GM12878 (cell line): Measurements from ENCODE around the gene GINS2. TPM values are rescaled to one million over a fixed set of nuclear protein-coding genes. Genes with fewer than 3 reads are reported as not detected.

Experiments
- ATAC-seq: fragments of 200-7000 bp; cut with Tn5 transposase; 3 replicates; pipeline ENCODE4 v1.9.1; 2020; ENCODE audit warnings: mild to moderate bottlenecking, moderate library complexity
- BruUV-seq: library from RNA; stranded (reverse); fragments of 400-500 nt; replicated peaks from 2 replicates; lab custom pipeline; 2021; lab: Mats Ljungman, UMichigan
- CTCF ChIA-PET: fragments of 300-600 bp; sonication (Branson Sonifier 250); formaldehyde crosslinking; extraction: SDS; loops from one replicate; lab custom pipeline; 2021; ENCODE audit warnings: inconsistent platforms; lab: Yijun Ruan, JAX
- POLR2A ChIA-PET: fragments of 350-600 bp; formaldehyde crosslinking; extraction: SDS; loops from one replicate; lab custom pipeline; 2021; ENCODE audit warnings: inconsistent platforms; lab: Charles Lee
- RAD21 ChIA-PET: fragments of 300-600 bp; sonication (Branson Sonifier 250); formaldehyde crosslinking; loops from one replicate; lab custom pipeline; 2023; ENCODE audit warnings: antibody characterized with exemption; ENCODE audit not compliant: unreplicated experiment; lab: Charles Lee
- SMC1A ChIA-PET: fragments of 300-600 bp; sonication (Branson Sonifier 250); formaldehyde crosslinking; loops from one replicate; lab custom pipeline; 2023; ENCODE audit not compliant: unreplicated experiment, uncharacterized antibody; lab: Charles Lee
- DNase-seq: peaks from one replicate; pipeline ENCODE4 v3.0.0-alpha.2; 2011; ENCODE audit warnings: low read depth, low spot score
- FAIRE-seq: peaks from 3 replicates; lab custom pipeline; 2011; peaks lifted over from hg19 to GRCh38; lab: Jason Lieb, UNC
- H2AFZ ChIP-seq: 2 replicates; pipeline ENCODE4 v1.6.0; 2011; ENCODE audit warnings: low read depth, low read length, control low read depth; ENCODE audit not compliant: control insufficient read depth
- H3K27ac ChIP-seq: 2 replicates; pipeline ENCODE4 v1.5.1; 2011; ENCODE audit warnings: control low read depth; ENCODE audit not compliant: control insufficient read depth, insufficient read depth
- H3K27me3 ChIP-seq, 2 experiments: replicated peaks in 1 of 2; 2 replicates each; pipeline versions ENCODE4 v1.6.0 to v1.6.1; 2011; ENCODE audit warnings: low read length in 1 of 2; ENCODE audit not compliant: control insufficient read depth in 2 of 2, insufficient read depth in 2 of 2
- H3K36me3 ChIP-seq, 2 experiments: 2 replicates each; pipeline ENCODE4 v1.5.1; 2011; ENCODE audit warnings: low read length in 1 of 2; ENCODE audit not compliant: control insufficient read depth in 2 of 2, insufficient read depth in 2 of 2
- H3K4me1 ChIP-seq: 2 replicates; pipeline ENCODE4 v1.6.1; 2011; ENCODE audit warnings: mild to moderate bottlenecking, low read length, moderate library complexity, mixed read lengths; ENCODE audit not compliant: control insufficient read depth, insufficient read depth
- H3K4me2 ChIP-seq: 2 replicates; pipeline ENCODE4 v1.6.0; 2011; ENCODE audit warnings: control low read depth; ENCODE audit not compliant: control insufficient read depth, insufficient read depth
- H3K4me3 ChIP-seq: fragments of 200-600 bp; sonication (generic); 2 replicates; pipeline ENCODE4 v1.5.1; 2016
- H3K79me2 ChIP-seq: 2 replicates; pipeline ENCODE4 v1.6.0; 2011; ENCODE audit warnings: low read length; ENCODE audit not compliant: control insufficient read depth, insufficient read depth
- H3K9ac ChIP-seq: 2 replicates; pipeline ENCODE4 v1.8.0; 2011; ENCODE audit warnings: low read length, control low read depth, mixed read lengths; ENCODE audit not compliant: control insufficient read depth, insufficient read depth
- H3K9me3 ChIP-seq: replicated peaks from 3 replicates; pipeline ENCODE4 v1.5.1; 2011; ENCODE audit warnings: mild to moderate bottlenecking, low read length; ENCODE audit not compliant: control insufficient read depth, insufficient read depth
- H4K20me1 ChIP-seq: 2 replicates; pipeline ENCODE4 v1.6.0; 2011; ENCODE audit not compliant: control insufficient read depth, insufficient read depth
- CTCF ChIP-seq, 3 experiments: IDR thresholded peaks in 2 of 3; conservative IDR thresholded peaks in 1 of 3; 2 replicates each; pipeline ENCODE4 v1.5.1; 2011; ENCODE audit warnings: low read depth in 3 of 3, low read length in 3 of 3, mild to moderate bottlenecking in 3 of 3, control low read depth in 2 of 3, moderate library complexity in 2 of 3, inconsistent platforms in 1 of 3, mixed read lengths in 1 of 3; ENCODE audit not compliant: control insufficient read depth in 2 of 3, insufficient read depth in 1 of 3; ENCODE audit errors: extremely low read depth in 1 of 3
- EGR1 ChIP-seq, 2 experiments: IDR thresholded peaks; 1 replicate in 1 of 2; 2 replicates in 1 of 2; pipeline ENCODE4 v1.6.1; 2011 to 2012; ENCODE audit warnings: low read depth in 2 of 2, low read length in 2 of 2, borderline replicate concordance in 1 of 2, mild to moderate bottlenecking in 1 of 2, moderate library complexity in 1 of 2
- GABPA ChIP-seq: IDR thresholded peaks from 2 replicates; pipeline ENCODE4 v1.6.1; 2014; ENCODE audit warnings: antibody characterized with exemption, low read depth, mild to moderate bottlenecking, inconsistent platforms
- HDGF ChIP-seq: fragments of 450-650 bp; IDR thresholded peaks from 2 replicates; pipeline ENCODE4 v1.6.1; 2016; ENCODE audit warnings: antibody characterized with exemption
- MEF2A ChIP-seq: IDR thresholded peaks from 2 replicates; pipeline ENCODE4 v1.6.1; 2011; ENCODE audit warnings: low read depth, mild to moderate bottlenecking, low read length, moderate library complexity; ENCODE audit not compliant: insufficient read depth
- MYB ChIP-seq: fragments of 150-350 bp; IDR thresholded peaks from 2 replicates; pipeline ENCODE4 v1.6.1; 2014; ENCODE audit warnings: mild to moderate bottlenecking, low read depth, low read length, borderline replicate concordance
- NKRF ChIP-seq: fragments of 450-650 bp; conservative IDR thresholded peaks from 2 replicates; pipeline ENCODE4 v1.6.1; 2017; ENCODE audit warnings: mild to moderate bottlenecking, moderate library complexity
- SMC3 ChIP-seq: IDR thresholded peaks from 2 replicates; pipeline ENCODE4 v1.6.1; 2011; ENCODE audit warnings: low read length, improper control_type of control experiment, borderline replicate concordance
- STAT1 ChIP-seq: fragments of 450-650 bp; conservative IDR thresholded peaks from 2 replicates; pipeline ENCODE4 v1.6.1; 2014; ENCODE audit warnings: antibody characterized with exemption, mild to moderate bottlenecking
- TCF12 ChIP-seq: IDR thresholded peaks from 2 replicates; pipeline ENCODE4 v1.6.1; 2011; ENCODE audit warnings: low read depth, mild to moderate bottlenecking, low read length
- YY1 ChIP-seq: IDR thresholded peaks from 2 replicates; pipeline ENCODE4 v1.6.1; 2011; ENCODE audit warnings: low read depth, mild to moderate bottlenecking, low read length
- ZNF274 ChIP-seq: IDR thresholded peaks from one replicate; pipeline ENCODE4 v1.8.0; 2011; ENCODE audit not compliant: insufficient read length, insufficient read depth
- WGBS: methylation state at CpG from one replicate; pipeline ENCODE4 v1.1.6; 2016; ENCODE audit warnings: low lambda C conversion rate; ENCODE audit not compliant: insufficient replicate concordance, insufficient coverage; ENCODE audit errors: missing lambda C conversion rate; 5-methylcytosine and 5-hydroxymethylcytosine counted together
- in situ Hi-C: fragments of 300-500 bp; cut with MboI; formaldehyde crosslinking; loops from 9 replicates; pipeline ENCODE4 v1.14.3; 2018; ENCODE audit warnings: mixed read lengths
- intact Hi-C: fragments of 100-400 bp; cut with micrococcal nuclease; formaldehyde crosslinking; loops from one replicate; pipeline ENCODE4 v1.14.2; 2022; ENCODE audit not compliant: unreplicated experiment
- polyA plus RNA-seq, 11 experiments: library from polyadenylated mRNA; depleted of rRNA in 4 of 11; unstranded in 6 of 11; stranded (reverse) in 5 of 11; fragments of >200 nt; fragmentation: Nextera tagmentation in 4 of 11; fragmentation: Illumina TruSeq in 1 of 11; extraction: Ambion mirVana in 4 of 11; extraction: Trizol in 1 of 11; gene quantifications; 1 replicate in 1 of 11; 2 replicates in 10 of 11; pipeline versions ENCODE4 v1.2.1 to v1.2.3, GENCODE V29; 2011 to 2016; ENCODE audit warnings: inconsistent platforms in 2 of 11, missing spikeins in 2 of 11, low read depth in 1 of 11
- total RNA-seq, 4 experiments: library from RNA; depleted of rRNA in 3 of 4; stranded (reverse); fragments of >200 nt in 3 of 4; fragmentation: Illumina TruSeq in 1 of 4; extraction: Trizol in 1 of 4; gene quantifications; 2 replicates each; pipeline versions ENCODE4 v1.2.1 to v1.2.3, GENCODE V29; 2013 to 2021
- TF ChIP-seq, protein P1 (sequence below): IDR thresholded peaks from 2 replicates; pipeline ENCODE4 v1.6.1; 2011; ENCODE audit warnings: low read depth, mild to moderate bottlenecking, low read length, moderate library complexity, borderline replicate concordance; ENCODE audit errors: extremely low read depth
- TF ChIP-seq, protein P2 (sequence below): fragments of 450-650 bp; IDR thresholded peaks from 2 replicates; pipeline ENCODE4 v1.6.1; 2018; ENCODE audit warnings: mild to moderate bottlenecking, low read depth, moderate library complexity; ENCODE audit not compliant: partially characterized antibody

GINS2 gene
- total and polyA plus RNA-seq, 10 of the 15 experiments (the other 5 are each of a cell fraction or from before 2014, with no cell fraction given), result 42.7 to 90.8 (median 57.0) TPM

DNA sequence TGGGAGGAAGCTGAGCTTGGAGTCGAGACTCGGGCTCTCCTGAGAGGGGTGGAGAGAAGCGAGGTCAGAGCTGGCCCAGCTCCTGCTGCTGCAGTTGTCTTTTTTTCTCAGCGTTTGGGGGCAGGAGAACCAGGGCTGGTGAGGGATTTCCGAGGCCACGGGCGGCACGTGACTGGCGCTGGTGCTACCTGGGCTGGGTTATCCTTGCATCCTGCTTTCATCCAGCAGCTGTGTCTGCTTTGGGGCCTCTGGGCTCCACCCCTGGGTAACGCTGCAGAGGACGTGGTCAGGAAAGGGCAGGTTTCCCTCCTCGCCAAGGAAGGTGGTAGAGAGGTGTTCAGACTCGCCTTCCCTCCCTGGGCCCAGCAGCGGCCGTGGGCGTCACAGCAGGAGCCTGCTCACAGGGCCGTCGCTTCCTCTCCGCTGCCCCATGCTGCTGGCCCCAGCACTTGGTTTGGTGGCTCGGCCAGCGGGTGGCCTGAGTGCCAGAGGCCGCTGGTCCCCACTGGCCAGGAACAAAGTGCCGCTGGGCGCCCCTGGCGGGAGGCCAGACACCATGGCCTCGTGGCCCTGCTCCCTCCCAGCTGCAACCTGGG, 53.1 kb downstream of the GINS2 start:
- H3K79me2 ChIP-seq, result peaks cover 5% of the 10 kb centered on the region
- TF ChIP-seq ZNF274, result no peak
- no peak for TF ChIP-seq SMC3
- no peak for TF ChIP-seq EGR1 (IDR thresholded peaks at IDR 0.05; ENCODE audit: borderline replicate concordance in 1 of 2, low read depth in 2 of 2, low read length in 2 of 2)
- TF ChIP-seq TCF12, result no peak
- no peak for TF ChIP-seq NKRF
- TF ChIP-seq MEF2A, result no peak
- TF ChIP-seq MYB, result no peak
- TF ChIP-seq, protein P1, sequence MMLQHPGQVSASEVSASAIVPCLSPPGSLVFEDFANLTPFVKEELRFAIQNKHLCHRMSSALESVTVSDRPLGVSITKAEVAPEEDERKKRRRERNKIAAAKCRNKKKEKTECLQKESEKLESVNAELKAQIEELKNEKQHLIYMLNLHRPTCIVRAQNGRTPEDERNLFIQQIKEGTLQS, result no peak
- no peak for TF ChIP-seq HDGF
- TF ChIP-seq GABPA, result no peak
- no peak for TF ChIP-seq YY1
- TF ChIP-seq, protein P2, sequence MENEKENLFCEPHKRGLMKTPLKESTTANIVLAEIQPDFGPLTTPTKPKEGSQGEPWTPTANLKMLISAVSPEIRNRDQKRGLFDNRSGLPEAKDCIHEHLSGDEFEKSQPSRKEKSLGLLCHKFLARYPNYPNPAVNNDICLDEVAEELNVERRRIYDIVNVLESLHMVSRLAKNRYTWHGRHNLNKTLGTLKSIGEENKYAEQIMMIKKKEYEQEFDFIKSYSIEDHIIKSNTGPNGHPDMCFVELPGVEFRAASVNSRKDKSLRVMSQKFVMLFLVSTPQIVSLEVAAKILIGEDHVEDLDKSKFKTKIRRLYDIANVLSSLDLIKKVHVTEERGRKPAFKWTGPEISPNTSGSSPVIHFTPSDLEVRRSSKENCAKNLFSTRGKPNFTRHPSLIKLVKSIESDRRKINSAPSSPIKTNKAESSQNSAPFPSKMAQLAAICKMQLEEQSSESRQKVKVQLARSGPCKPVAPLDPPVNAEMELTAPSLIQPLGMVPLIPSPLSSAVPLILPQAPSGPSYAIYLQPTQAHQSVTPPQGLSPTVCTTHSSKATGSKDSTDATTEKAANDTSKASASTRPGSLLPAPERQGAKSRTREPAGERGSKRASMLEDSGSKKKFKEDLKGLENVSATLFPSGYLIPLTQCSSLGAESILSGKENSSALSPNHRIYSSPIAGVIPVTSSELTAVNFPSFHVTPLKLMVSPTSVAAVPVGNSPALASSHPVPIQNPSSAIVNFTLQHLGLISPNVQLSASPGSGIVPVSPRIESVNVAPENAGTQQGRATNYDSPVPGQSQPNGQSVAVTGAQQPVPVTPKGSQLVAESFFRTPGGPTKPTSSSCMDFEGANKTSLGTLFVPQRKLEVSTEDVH, result no peak
- TF ChIP-seq CTCF (IDR thresholded peaks at IDR 0.05 in 2 of 3, conservative IDR thresholded peaks at IDR 0.05 in 1 of 3; ENCODE audit: control insufficient read depth in 2 of 3, extremely low read depth in 1 of 3, insufficient read depth in 1 of 3, low read depth in 3 of 3, low read length in 3 of 3), result no peak
- no peak for TF ChIP-seq STAT1

More for the DNA sequence above, 53.1 kb downstream of the GINS2 start:
- H3K9ac ChIP-seq, result no peak overlapping the region
- no peak for FAIRE-seq
- no peak overlapping the region for H2AFZ ChIP-seq
- no peak overlapping the region for H3K4me2 ChIP-seq
- ChIA-PET POLR2A (no interaction called here), CTCF (interaction anchor here (1.3 kb wide), 1 partner anchor 40 kb away, joined by 3 read pairs; no protein-coding TSS in a partner anchor), SMC1A (interaction anchor here (1.0 kb wide), 1 partner anchor 76 kb away, joined by 3 read pairs; no protein-coding TSS in a partner anchor), RAD21 (interaction anchor here (1.1 kb wide), 1 partner anchor 20 kb away, joined by 5 read pairs; no protein-coding TSS in a partner anchor)
- no peaks in the 10 kb centered on the region for H3K9me3 ChIP-seq
- no peaks in the 10 kb centered on the region for H3K27me3 ChIP-seq
- H4K20me1 ChIP-seq, result 0 out of 2 replicates have a peak, but pooled peaks cover 6% of the 10 kb centered on the region
- H3K4me3 ChIP-seq, result no peak overlapping the region
- no peak for ATAC-seq
- intact Hi-C loops, result no loop called here
- in situ Hi-C loops, result no loop called here
- no peaks in the 10 kb centered on the region for H3K4me1 ChIP-seq
- peaks cover 0 to 38% of the 10 kb centered on the region in 2 experiments; a peak in 2 of 4 replicates for H3K36me3 ChIP-seq
- WGBS, result 81% methylated on average over 26 of the region's 26 CpGs
- DNase-seq, result no peak
- BruUV-seq, result no TSS peak
- H3K27ac ChIP-seq, result no peak overlapping the region
